HEK293 (cell line): ENCODE results near the gene ARMC12.

Experiments used
- CTCF ChIA-PET: fragments of 350-600 bp; formaldehyde crosslinking; extraction: SDS; loops from one replicate; lab custom pipeline; 2021; ENCODE audit warnings: antibody characterized with exemption; lab: Yijun Ruan, JAX
- POLR2A ChIA-PET: fragments of 300-600 bp; formaldehyde crosslinking; extraction: SDS; loops from one replicate; lab custom pipeline; 2020; ENCODE audit warnings: antibody characterized with exemption, inconsistent platforms; lab: Yijun Ruan, JAX
- H3K27ac ChIP-seq: fragments of 200-500 bp; sonication (Bioruptor generic); 2 replicates; pipeline ENCODE4 v1.5.1; 2014; ENCODE audit warnings: low read depth, low read length, control low read depth, inconsistent platforms; ENCODE audit errors: extremely low read depth
- H3K36me3 ChIP-seq, 2 experiments: fragments of 200-500 bp in 1 of 2; sonication (Bioruptor generic) in 1 of 2; 1 replicate in 1 of 2; 2 replicates in 1 of 2; pipeline ENCODE4 v1.5.1; 2014 to 2017; ENCODE audit warnings: inconsistent platforms in 2 of 2, low read length in 2 of 2; ENCODE audit not compliant: control insufficient read depth in 2 of 2, insufficient read depth in 1 of 2
- H3K4me1 ChIP-seq: fragments of 200-500 bp; sonication (Bioruptor generic); 2 replicates; pipeline ENCODE4 v1.5.1; 2014; ENCODE audit warnings: mild to moderate bottlenecking, low read length, inconsistent platforms; ENCODE audit not compliant: control insufficient read depth, insufficient read depth
- H3K4me3 ChIP-seq: 2 replicates; pipeline ENCODE4 v1.5.1; 2011; ENCODE audit warnings: low read depth, mild to moderate bottlenecking, control low read depth, low read length, moderate library complexity
- H3K9me3 ChIP-seq: fragments of 200-500 bp; sonication (Bioruptor generic); 2 replicates; pipeline ENCODE4 v1.5.1; 2014; ENCODE audit warnings: low read depth, low read length, inconsistent platforms; ENCODE audit not compliant: control insufficient read depth, insufficient read depth
- HOXC10 ChIP-seq: sonication (generic); formaldehyde crosslinking; IDR thresholded peaks from 2 replicates; pipeline ENCODE4 v1.8.1; 2023; ENCODE audit warnings: mild to moderate bottlenecking, missing genetic modification reagents
- SALL2 ChIP-seq: fragments of 450-650 bp; formaldehyde crosslinking; IDR thresholded peaks from 2 replicates; pipeline ENCODE4 v1.5.0; 2017; ENCODE audit warnings: missing biosample characterization, mild to moderate bottlenecking, missing genetic modification characterization, borderline replicate concordance
- ZBTB17 ChIP-seq: fragments of 450-650 bp; formaldehyde crosslinking; IDR thresholded peaks from 2 replicates; pipeline ENCODE4 v1.5.1; 2016; ENCODE audit warnings: missing biosample characterization, missing genetic modification characterization
- ZBTB20 ChIP-seq: fragments of 450-650 bp; formaldehyde crosslinking; IDR thresholded peaks from 2 replicates; pipeline ENCODE4 v1.5.1; 2016; ENCODE audit warnings: missing biosample characterization, missing genetic modification characterization
- ZBTB21 ChIP-seq: fragments of 450-650 bp; formaldehyde crosslinking; IDR thresholded peaks from 2 replicates; pipeline ENCODE4 v1.5.1; 2017; ENCODE audit warnings: missing biosample characterization, missing genetic modification characterization
- ZNF10 ChIP-seq: fragments of 450-650 bp; formaldehyde crosslinking; IDR thresholded peaks from 2 replicates; pipeline ENCODE4 v1.5.1; 2017; ENCODE audit warnings: missing biosample characterization, missing genetic modification characterization
- ZNF138 ChIP-seq: fragments of 450-650 bp; formaldehyde crosslinking; IDR thresholded peaks from 2 replicates; pipeline ENCODE4 v1.5.1; 2016; ENCODE audit warnings: missing biosample characterization, missing genetic modification characterization, borderline replicate concordance
- ZNF202 ChIP-seq: fragments of 450-650 bp; formaldehyde crosslinking; IDR thresholded peaks from 2 replicates; pipeline ENCODE4 v1.5.1; 2016; ENCODE audit warnings: missing biosample characterization, missing genetic modification characterization, borderline replicate concordance
- ZNF211 ChIP-seq: fragments of 450-650 bp; formaldehyde crosslinking; IDR thresholded peaks from 2 replicates; pipeline ENCODE4 v1.5.1; 2016; ENCODE audit warnings: low read depth, missing biosample characterization, missing genetic modification characterization
- ZNF274 ChIP-seq, 2 experiments: fragments of 200-500 bp in 1 of 2; fragments of 450-650 bp in 1 of 2; sonication (Bioruptor generic) in 1 of 2; formaldehyde crosslinking in 1 of 2; IDR thresholded peaks; 2 replicates each; pipeline versions ENCODE4 v1.5.1 to v1.6.1; 2014 to 2016; ENCODE audit warnings: borderline replicate concordance in 1 of 2, inconsistent platforms in 1 of 2, low read length in 1 of 2, missing biosample characterization in 1 of 2, missing genetic modification characterization in 1 of 2
- ZNF354C ChIP-seq: fragments of 450-650 bp; formaldehyde crosslinking; IDR thresholded peaks from 2 replicates; pipeline ENCODE4 v1.5.1; 2016; ENCODE audit warnings: missing biosample characterization, missing genetic modification characterization, low read depth, borderline replicate concordance
- ZNF366 ChIP-seq: fragments of 450-650 bp; formaldehyde crosslinking; conservative IDR thresholded peaks from 2 replicates; pipeline ENCODE4 v1.5.1; 2016; ENCODE audit warnings: missing biosample characterization, missing genetic modification characterization
- ZNF423 ChIP-seq: fragments of 450-650 bp; formaldehyde crosslinking; IDR thresholded peaks from 2 replicates; pipeline ENCODE4 v1.5.1; 2016; ENCODE audit warnings: missing biosample characterization, missing genetic modification characterization
- ZNF501 ChIP-seq: fragments of 450-650 bp; formaldehyde crosslinking; IDR thresholded peaks from 2 replicates; pipeline ENCODE4 v1.5.1; 2016; ENCODE audit warnings: missing biosample characterization, missing genetic modification characterization
- ZNF600 ChIP-seq: fragments of 450-650 bp; formaldehyde crosslinking; IDR thresholded peaks from 2 replicates; pipeline ENCODE4 v1.5.1; 2016; ENCODE audit warnings: missing biosample characterization, missing genetic modification characterization
- ZNF626 ChIP-seq: fragments of 450-650 bp; sonication (Bioruptor Pico); formaldehyde crosslinking; IDR thresholded peaks from 2 replicates; pipeline ENCODE4 v1.5.1; 2018; ENCODE audit warnings: missing biosample characterization, missing genetic modification characterization, inconsistent platforms
- ZNF747 ChIP-seq: fragments of 450-650 bp; formaldehyde crosslinking; IDR thresholded peaks from 2 replicates; pipeline ENCODE4 v1.5.1; 2016; ENCODE audit warnings: missing biosample characterization, missing genetic modification characterization
- ZNF768 ChIP-seq: fragments of 450-650 bp; formaldehyde crosslinking; IDR thresholded peaks from 2 replicates; pipeline ENCODE4 v1.5.1; 2018; ENCODE audit warnings: missing biosample characterization, mild to moderate bottlenecking, missing genetic modification characterization
- ZNF792 ChIP-seq: fragments of 450-650 bp; formaldehyde crosslinking; IDR thresholded peaks from 2 replicates; pipeline ENCODE4 v1.5.1; 2016; ENCODE audit warnings: missing biosample characterization, missing genetic modification characterization
- TF ChIP-seq, protein P1 (sequence below): fragments of 450-650 bp; formaldehyde crosslinking; IDR thresholded peaks from 2 replicates; pipeline ENCODE4 v1.5.1; 2016; ENCODE audit warnings: missing biosample characterization, missing genetic modification characterization, borderline replicate concordance
- TF ChIP-seq, protein P2 (sequence below): fragments of 450-650 bp; formaldehyde crosslinking; IDR thresholded peaks from 2 replicates; pipeline ENCODE4 v1.5.1; 2016; ENCODE audit warnings: missing biosample characterization, missing genetic modification characterization
- TF ChIP-seq, protein P3 (sequence below): fragments of 450-650 bp; formaldehyde crosslinking; IDR thresholded peaks from 2 replicates; pipeline ENCODE4 v1.5.1; 2016; ENCODE audit warnings: missing biosample characterization, missing genetic modification characterization, borderline replicate concordance

Gene ARMC12, protein sequence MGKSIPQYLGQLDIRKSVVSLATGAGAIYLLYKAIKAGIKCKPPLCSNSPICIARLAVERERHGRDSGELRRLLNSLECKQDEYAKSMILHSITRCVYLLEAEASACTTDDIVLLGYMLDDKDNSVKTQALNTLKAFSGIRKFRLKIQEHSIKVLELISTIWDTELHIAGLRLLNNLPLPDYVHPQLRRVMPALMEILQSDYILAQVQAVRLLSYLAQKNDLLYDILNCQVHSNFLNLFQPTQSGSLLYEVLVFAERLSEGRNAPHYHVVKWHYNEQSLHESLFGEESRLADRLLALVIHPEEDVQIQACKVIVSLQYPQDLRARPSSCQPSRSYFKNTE

DNA sequence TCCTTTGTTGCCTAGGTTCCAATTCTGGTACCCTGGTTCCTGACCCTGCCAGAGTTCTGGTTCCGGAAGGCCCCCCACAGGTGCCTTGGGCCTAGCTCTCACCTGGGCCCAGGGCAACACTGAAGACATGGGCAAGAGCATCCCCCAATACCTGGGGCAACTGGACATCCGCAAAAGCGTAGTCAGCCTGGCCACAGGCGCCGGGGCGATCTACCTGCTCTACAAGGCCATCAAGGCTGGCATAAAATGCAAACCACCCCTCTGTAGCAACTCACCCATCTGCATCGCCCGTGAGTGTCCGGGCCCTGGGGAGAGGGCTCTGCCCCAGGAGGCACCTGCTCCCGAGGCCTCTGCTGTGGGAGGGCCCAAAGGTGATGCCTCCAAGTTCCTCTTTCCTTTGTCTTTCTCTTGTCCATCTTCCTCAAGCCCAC lies at the start of gene ARMC12:
TSS of gene ARMC12 (plus strand) at position 51 of the 431 bp plus-strand sequence. CDS start at position 128, 77 bp downstream.
- H3K27ac ChIP-seq = no peak within 1 kb of the TSS
- H3K9me3 ChIP-seq = no peaks in the 10 kb centered on the region
- POLR2A ChIA-PET = interaction anchor here (0.6 to 1.0 kb wide), 6 partner anchors 9 to 264 kb away, joined by 3 to 9 read pairs (median 4); no protein-coding TSS in a partner anchor
- no peak within 1 kb of the TSS for H3K4me3 ChIP-seq
- CTCF ChIA-PET = interaction anchor here (0.5 to 6.6 kb wide), 79 partner anchors 10 to 1087 kb away, joined by 3 to 258 read pairs (median 4); partner anchors contain the start of genes DEF6 and RPL10A
- TF ChIP-seq SALL2 = no peak
- TF ChIP-seq, protein P1, sequence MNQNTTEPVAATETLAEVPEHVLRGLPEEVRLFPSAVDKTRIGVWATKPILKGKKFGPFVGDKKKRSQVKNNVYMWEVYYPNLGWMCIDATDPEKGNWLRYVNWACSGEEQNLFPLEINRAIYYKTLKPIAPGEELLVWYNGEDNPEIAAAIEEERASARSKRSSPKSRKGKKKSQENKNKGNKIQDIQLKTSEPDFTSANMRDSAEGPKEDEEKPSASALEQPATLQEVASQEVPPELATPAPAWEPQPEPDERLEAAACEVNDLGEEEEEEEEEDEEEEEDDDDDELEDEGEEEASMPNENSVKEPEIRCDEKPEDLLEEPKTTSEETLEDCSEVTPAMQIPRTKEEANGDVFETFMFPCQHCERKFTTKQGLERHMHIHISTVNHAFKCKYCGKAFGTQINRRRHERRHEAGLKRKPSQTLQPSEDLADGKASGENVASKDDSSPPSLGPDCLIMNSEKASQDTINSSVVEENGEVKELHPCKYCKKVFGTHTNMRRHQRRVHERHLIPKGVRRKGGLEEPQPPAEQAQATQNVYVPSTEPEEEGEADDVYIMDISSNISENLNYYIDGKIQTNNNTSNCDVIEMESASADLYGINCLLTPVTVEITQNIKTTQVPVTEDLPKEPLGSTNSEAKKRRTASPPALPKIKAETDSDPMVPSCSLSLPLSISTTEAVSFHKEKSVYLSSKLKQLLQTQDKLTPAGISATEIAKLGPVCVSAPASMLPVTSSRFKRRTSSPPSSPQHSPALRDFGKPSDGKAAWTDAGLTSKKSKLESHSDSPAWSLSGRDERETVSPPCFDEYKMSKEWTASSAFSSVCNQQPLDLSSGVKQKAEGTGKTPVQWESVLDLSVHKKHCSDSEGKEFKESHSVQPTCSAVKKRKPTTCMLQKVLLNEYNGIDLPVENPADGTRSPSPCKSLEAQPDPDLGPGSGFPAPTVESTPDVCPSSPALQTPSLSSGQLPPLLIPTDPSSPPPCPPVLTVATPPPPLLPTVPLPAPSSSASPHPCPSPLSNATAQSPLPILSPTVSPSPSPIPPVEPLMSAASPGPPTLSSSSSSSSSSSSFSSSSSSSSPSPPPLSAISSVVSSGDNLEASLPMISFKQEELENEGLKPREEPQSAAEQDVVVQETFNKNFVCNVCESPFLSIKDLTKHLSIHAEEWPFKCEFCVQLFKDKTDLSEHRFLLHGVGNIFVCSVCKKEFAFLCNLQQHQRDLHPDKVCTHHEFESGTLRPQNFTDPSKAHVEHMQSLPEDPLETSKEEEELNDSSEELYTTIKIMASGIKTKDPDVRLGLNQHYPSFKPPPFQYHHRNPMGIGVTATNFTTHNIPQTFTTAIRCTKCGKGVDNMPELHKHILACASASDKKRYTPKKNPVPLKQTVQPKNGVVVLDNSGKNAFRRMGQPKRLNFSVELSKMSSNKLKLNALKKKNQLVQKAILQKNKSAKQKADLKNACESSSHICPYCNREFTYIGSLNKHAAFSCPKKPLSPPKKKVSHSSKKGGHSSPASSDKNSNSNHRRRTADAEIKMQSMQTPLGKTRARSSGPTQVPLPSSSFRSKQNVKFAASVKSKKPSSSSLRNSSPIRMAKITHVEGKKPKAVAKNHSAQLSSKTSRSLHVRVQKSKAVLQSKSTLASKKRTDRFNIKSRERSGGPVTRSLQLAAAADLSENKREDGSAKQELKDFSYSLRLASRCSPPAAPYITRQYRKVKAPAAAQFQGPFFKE (tag by site-specific recombination) = no peak
- TF ChIP-seq ZNF138 (tag by site-specific recombination) = no peak
- no peak for TF ChIP-seq ZNF354C (tag by site-specific recombination)
- no peak for TF ChIP-seq ZNF501 (tag by site-specific recombination)
- no peak for TF ChIP-seq HOXC10 (CRISPR knock-in tag)
- TF ChIP-seq ZNF768 = no peak
- no peak for TF ChIP-seq ZNF747
- TF ChIP-seq ZBTB20 (tag by site-specific recombination) = no peak
- no peak for TF ChIP-seq ZNF423 (tag by site-specific recombination)
- TF ChIP-seq ZNF274 (IDR thresholded peaks at IDR 0.05; ENCODE audit: low read length) = no peak
- TF ChIP-seq ZNF274 (tag by site-specific recombination; IDR thresholded peaks at IDR 0.05; ENCODE audit: borderline replicate concordance) = no peak
- TF ChIP-seq ZNF202 (tag by site-specific recombination) = no peak
- H3K4me1 ChIP-seq = peaks cover 5% of the 10 kb centered on the region
- no peaks in the 10 kb centered on the region for H3K36me3 ChIP-seq

DNA sequence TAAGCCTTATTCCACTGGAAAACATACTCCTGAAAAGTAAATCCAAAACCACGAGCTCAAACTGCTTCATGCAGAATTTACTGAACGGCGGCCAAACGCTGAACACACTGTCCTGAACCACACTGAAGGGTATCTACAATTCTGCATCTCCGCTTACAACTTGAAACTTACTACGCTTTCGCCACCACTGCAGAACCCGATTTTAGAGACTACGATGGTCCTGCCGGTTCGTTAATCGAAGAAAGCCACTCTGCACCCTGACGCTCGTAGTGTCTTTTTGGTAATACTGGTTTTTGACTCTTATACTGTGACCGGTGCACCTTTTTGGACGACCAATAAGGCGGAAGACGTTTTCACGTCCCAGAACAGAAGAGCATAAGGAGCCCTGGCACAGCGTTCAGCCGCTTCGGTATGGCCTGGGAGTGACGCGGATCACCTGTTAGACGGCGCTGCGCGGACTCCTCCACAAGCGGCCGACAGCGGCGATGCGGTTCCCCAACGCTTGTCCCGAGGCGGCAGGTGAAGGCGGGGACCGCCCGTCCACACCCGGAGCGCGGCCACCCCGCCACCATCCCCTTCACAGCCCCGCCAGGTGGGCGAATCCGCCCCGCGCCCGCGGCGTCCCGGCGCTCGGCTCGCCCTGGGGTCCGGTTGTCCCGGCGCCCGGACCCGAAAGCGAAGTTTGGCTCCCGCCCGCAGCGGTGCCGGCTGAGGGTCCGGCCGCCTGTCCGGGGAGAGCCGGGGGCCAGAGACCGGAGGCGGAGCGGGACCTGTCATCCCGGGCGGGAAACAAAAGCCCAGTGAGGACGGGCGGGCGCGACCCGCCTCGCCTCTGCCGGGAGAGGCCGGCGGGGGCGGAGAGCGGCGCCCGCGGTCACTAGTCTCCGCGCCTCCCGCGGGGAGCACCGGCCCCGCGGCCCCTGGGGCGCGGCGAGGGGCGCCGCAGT lies 48.9 kb upstream of the ARMC12 start:
- peak overlapping the region; percentile 92 for H3K27ac ChIP-seq
- POLR2A ChIA-PET = interaction anchor here (0.7 to 1.8 kb wide), 7 partner anchors 9 to 217 kb away, joined by 3 to 14 read pairs (median 4); no protein-coding TSS in a partner anchor
- H3K4me3 ChIP-seq = peak overlapping the region; percentile 72
- H3K4me1 ChIP-seq = no peaks in the 10 kb centered on the region
- no peaks in the 10 kb centered on the region for H3K9me3 ChIP-seq
- H3K36me3 ChIP-seq = peaks cover 0 to 9% of the 10 kb centered on the region in 2 experiments; a peak in 1 of 3 replicates
- CTCF ChIA-PET = interaction anchor here (0.6 to 2.9 kb wide), 8 partner anchors 10 to 165 kb away, joined by 3 to 18 read pairs (median 4); partner anchors contain the start of gene ARMC12
- peak; percentile 39; the same call in 1 of the 2 replicates for TF ChIP-seq ZNF10 (tag by site-specific recombination)
- TF ChIP-seq ZNF366 (tag by site-specific recombination) = 0 out of 2 replicates have a peak, but pooled peaks have one; percentile 23
- peak; percentile 90 for TF ChIP-seq ZBTB17 (tag by site-specific recombination)
- TF ChIP-seq, protein P2, sequence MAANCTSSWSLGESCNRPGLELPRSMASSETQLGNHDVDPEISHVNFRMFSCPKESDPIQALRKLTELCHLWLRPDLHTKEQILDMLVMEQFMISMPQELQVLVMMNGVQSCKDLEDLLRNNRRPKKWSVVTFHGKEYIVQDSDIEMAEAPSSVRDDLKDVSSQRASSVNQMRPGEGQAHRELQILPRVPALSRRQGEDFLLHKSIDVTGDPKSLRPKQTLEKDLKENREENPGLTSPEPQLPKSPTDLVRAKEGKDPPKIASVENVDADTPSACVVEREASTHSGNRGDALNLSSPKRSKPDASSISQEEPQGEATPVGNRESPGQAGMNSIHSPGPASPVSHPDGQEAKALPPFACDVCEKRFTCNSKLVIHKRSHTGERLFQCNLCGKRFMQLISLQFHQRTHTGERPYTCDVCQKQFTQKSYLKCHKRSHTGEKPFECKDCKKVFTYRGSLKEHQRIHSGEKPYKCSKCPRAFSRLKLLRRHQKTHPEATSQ (tag by site-specific recombination) = no peak
- TF ChIP-seq ZNF626 (tag by site-specific recombination) = no peak
- TF ChIP-seq ZNF600 (tag by site-specific recombination) = peak; percentile 99
- TF ChIP-seq, protein P3, sequence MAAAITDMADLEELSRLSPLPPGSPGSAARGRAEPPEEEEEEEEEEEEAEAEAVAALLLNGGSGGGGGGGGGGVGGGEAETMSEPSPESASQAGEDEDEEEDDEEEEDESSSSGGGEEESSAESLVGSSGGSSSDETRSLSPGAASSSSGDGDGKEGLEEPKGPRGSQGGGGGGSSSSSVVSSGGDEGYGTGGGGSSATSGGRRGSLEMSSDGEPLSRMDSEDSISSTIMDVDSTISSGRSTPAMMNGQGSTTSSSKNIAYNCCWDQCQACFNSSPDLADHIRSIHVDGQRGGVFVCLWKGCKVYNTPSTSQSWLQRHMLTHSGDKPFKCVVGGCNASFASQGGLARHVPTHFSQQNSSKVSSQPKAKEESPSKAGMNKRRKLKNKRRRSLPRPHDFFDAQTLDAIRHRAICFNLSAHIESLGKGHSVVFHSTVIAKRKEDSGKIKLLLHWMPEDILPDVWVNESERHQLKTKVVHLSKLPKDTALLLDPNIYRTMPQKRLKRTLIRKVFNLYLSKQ (tag by site-specific recombination) = no peak
- TF ChIP-seq ZNF501 (tag by site-specific recombination) = peak; percentile 67; the same call in 1 of the 2 replicates
- TF ChIP-seq ZBTB21 (tag by site-specific recombination) = 0 out of 2 replicates have a peak, but pooled peaks have one; percentile 10
- TF ChIP-seq ZNF792 (tag by site-specific recombination) = 0 out of 2 replicates have a peak, but pooled peaks have one; percentile 22
- TF ChIP-seq ZNF211 (tag by site-specific recombination) = no peak
